Chondrocyte (in vitro differentiated cells): Measurements from ENCODE around the gene EFNA1. TPM values are rescaled to one million over a fixed set of nuclear protein-coding genes. Genes with fewer than 3 reads are reported as not detected.

ENCODE experiments used
- DNase-seq: peaks from one replicate; pipeline ENCODE4 v3.0.0; 2021; ENCODE audit warnings: mixed read lengths, low spot score
- H3K27ac Mint-ChIP-seq: one replicate; pipeline ENCODE4 v1.8.0; 2021; ENCODE audit warnings: mild to moderate bottlenecking, moderate library complexity, mixed read lengths; ENCODE audit not compliant: unreplicated experiment
- H3K27me3 Mint-ChIP-seq: 2 replicates; pipeline ENCODE4 v1.8.0; 2021; ENCODE audit warnings: low read depth, mixed read lengths
- H3K36me3 Mint-ChIP-seq: 2 replicates; pipeline ENCODE4 v1.8.0; 2021; ENCODE audit warnings: low read depth, mixed read lengths
- H3K4me1 Mint-ChIP-seq: 2 replicates; pipeline ENCODE4 v1.8.0; 2021; ENCODE audit warnings: low read depth, mild to moderate bottlenecking, mixed read lengths
- H3K4me3 Mint-ChIP-seq: one replicate; pipeline ENCODE4 v1.8.0; 2021; ENCODE audit warnings: mild to moderate bottlenecking, moderate library complexity, mixed read lengths; ENCODE audit not compliant: unreplicated experiment
- H3K9me3 Mint-ChIP-seq: 2 replicates; pipeline ENCODE4 v1.8.0; 2021; ENCODE audit warnings: low read depth, mixed read lengths
- CTCF ChIP-seq: fragments of 200-600 bp; sonication (generic); IDR thresholded peaks from 2 replicates; pipeline ENCODE4 v1.5.0; 2021; ENCODE audit warnings: antibody characterized with exemption, mild to moderate bottlenecking, moderate library complexity
- total RNA-seq: library from RNA; stranded (reverse); gene quantifications from 3 replicates; pipeline ENCODE4 v1.2.1, GENCODE V29; 2021

EFNA1 gene
- total RNA-seq, 1 donor from 2014 or later: 12.6 TPM

DNA sequence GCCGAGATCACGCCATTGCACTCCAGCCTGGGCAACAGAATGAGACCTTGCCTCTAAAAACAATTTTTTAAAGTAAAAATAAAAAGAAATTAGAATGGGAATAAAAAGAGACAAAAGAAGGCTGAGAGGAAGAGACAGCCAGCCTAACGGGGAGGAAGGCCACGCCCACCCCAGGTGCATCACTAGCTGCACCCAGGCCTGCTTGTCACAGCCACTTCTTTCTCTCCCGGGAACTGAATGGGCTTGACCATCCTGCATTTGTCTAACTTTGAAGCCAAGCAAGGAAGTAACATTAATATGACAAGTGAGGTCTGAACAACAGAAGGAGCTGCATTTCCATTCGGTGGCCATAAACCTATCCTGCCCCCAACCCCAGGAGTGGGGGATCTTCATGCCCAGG lies 20.8 kb upstream of the EFNA1 start:
- Mint-ChIP-seq H3K27me3 (peaks cover 6% of the 10 kb centered on the region), H3K27ac (no peak overlapping the region), H3K4me3 (no peak overlapping the region), H3K9me3 (no peaks in the 10 kb centered on the region), H3K36me3 (no peaks in the 10 kb centered on the region), H3K4me1 (peaks cover 3% of the 10 kb centered on the region)
- no peak for TF ChIP-seq CTCF
- no peak for DNase-seq

- peaks cover 3% of the 10 kb centered on the region for H3K4me1 Mint-ChIP-seq
- H3K4me3 Mint-ChIP-seq: no peak overlapping the region
- no peak for TF ChIP-seq CTCF
- no peaks in the 10 kb centered on the region for H3K9me3 Mint-ChIP-seq
- peaks cover 6% of the 10 kb centered on the region for H3K27me3 Mint-ChIP-seq
- no peaks in the 10 kb centered on the region for H3K36me3 Mint-ChIP-seq
- H3K27ac Mint-ChIP-seq: no peak overlapping the region
- DNase-seq: no peak
Measured at GRCh38 chr1:155107309-155108264, 20.1 kb upstream of the EFNA1 start.

DNA sequence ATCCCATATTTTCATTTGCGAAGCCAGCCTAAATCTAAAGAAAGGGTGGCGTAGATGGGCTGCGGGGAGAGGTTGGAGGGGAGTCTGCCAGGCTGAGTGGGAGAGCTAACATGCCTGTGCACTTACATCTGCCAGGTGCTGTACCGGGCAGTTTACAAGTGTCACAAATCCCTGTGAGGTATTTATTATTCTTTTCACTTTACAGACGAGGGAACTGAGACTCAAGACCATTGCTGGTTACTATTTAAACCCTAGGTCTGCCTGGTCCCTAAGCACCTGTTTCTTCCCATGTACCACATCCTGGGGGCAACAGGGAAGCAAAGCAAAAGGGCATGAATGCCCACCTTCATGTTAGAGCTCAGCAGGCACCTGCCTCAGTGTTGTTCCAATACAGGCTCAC lies 19.4 kb upstream of the EFNA1 start:
- no peaks in the 10 kb centered on the region for H3K9me3 Mint-ChIP-seq
- no peaks in the 10 kb centered on the region for H3K36me3 Mint-ChIP-seq
- peaks cover 3% of the 10 kb centered on the region for H3K4me1 Mint-ChIP-seq
- TF ChIP-seq CTCF: no peak
- no peak for DNase-seq
- H3K27me3 Mint-ChIP-seq: peaks cover 6% of the 10 kb centered on the region
- H3K4me3 Mint-ChIP-seq: no peak overlapping the region
- no peak overlapping the region for H3K27ac Mint-ChIP-seq

- no peak for TF ChIP-seq CTCF
- Mint-ChIP-seq H3K36me3 (no peaks in the 10 kb centered on the region), H3K27me3 (peaks cover 6% of the 10 kb centered on the region), H3K27ac (no peak overlapping the region), H3K4me3 (no peak overlapping the region), H3K4me1 (peaks cover 3% of the 10 kb centered on the region), H3K9me3 (no peaks in the 10 kb centered on the region)
- DNase-seq: no peak
Measured at GRCh38 chr1:155110381-155110780, 17.3 kb upstream of the EFNA1 start.

DNA sequence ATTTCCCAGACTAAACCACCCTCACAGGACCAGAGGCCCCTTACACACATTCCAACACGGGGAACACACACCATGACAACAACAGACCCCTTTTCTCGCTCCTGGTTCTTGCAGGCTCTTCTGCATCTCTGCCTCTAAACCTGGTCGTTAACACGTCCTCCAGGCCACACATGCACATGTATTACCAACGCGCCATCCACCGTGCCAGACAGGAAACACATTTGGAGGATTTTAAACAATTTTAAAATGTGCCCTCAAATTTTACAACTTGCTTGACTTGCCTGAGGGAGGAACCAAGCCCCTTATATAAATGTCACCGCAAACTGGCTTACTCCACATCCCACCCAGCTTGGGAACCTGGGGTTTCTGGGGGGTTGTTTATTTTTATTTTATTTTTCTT lies 16.9 kb upstream of the EFNA1 start:
- H3K36me3 Mint-ChIP-seq: no peaks in the 10 kb centered on the region
- DNase-seq: no peak
- peaks cover 6% of the 10 kb centered on the region for H3K27me3 Mint-ChIP-seq
- no peaks in the 10 kb centered on the region for H3K9me3 Mint-ChIP-seq
- no peaks in the 10 kb centered on the region for H3K4me1 Mint-ChIP-seq
- no peak overlapping the region for H3K27ac Mint-ChIP-seq
- H3K4me3 Mint-ChIP-seq: no peak overlapping the region
- TF ChIP-seq CTCF: no peak
